Measurements from ENCODE around the gene VCAM1. TPM values are rescaled to one million over a fixed set of nuclear protein-coding genes. Genes with fewer than 3 reads are reported as not detected.
A peak's percentile ranks its signal among the peaks of the same experiment; 100 is the strongest.

VCAM1 gene
- 10 to 100 TPM in 2 of 3 donors, 1 to 10 TPM in 1; 8.5 to 12.3 (median 10.4) TPM for total RNA-seq

- no peak for DNase-seq (ENCODE audit: low spot score in 2 of 2)
- Histone ChIP-seq H3K4me3 (peak within 1 kb of the TSS; percentile 19 to 52 (median 23)), H3K27ac (peak within 1 kb of the TSS in 1 of 2 donors; percentile 59), H3K9me3 (no peaks in the 10 kb centered on the region), H3K36me3 (no peaks in the 10 kb centered on the region), H3K4me1 (peaks cover 0 to 4% of the 10 kb centered on the region in 2 donors), H3K27me3 (no peaks in the 10 kb centered on the region)
- intact Hi-C loops (cut with DNase I; ENCODE audit: low total_unique reads) = no loop called here
- TF ChIP-seq POLR2AphosphoS5 (IDR thresholded peaks at IDR 0.05) (no peak), POLR2A (IDR thresholded peaks at IDR 0.05) (no peak), CTCF (IDR thresholded peaks at IDR 0.05) (no peak)
Observed at GRCh38 chr1:100719490-100719889, at the start of gene VCAM1. TSS of gene VCAM1 (plus strand) at chr1:100719742. CDS start at chr1:100719861, 119 bp downstream.

- TF ChIP-seq CTCF (IDR thresholded peaks at IDR 0.05) = no peak
- no peak for TF ChIP-seq POLR2AphosphoS5 (IDR thresholded peaks at IDR 0.05)
- no peak for TF ChIP-seq POLR2A (IDR thresholded peaks at IDR 0.05)
- Histone ChIP-seq H3K36me3 (no peaks in the 10 kb centered on the region), H3K4me1 (no peaks in the 10 kb centered on the region), H3K9me3 (peaks cover 4 to 11% of the 10 kb centered on the region in 2 donors), H3K27ac (no peak overlapping the region), H3K27me3 (no peaks in the 10 kb centered on the region), H3K4me3 (no peak overlapping the region)
- intact Hi-C loops (cut with DNase I; ENCODE audit: low total_unique reads) = no loop called here
- DNase-seq (ENCODE audit: low spot score in 2 of 2) = no peak
Observed at GRCh38 chr1:100670083-100670482, 49.5 kb upstream of the VCAM1 start.

GRCh38 chr1:100671601-100672000 is 47.9 kb upstream of the VCAM1 start:
- no peak for DNase-seq (ENCODE audit: low spot score in 2 of 2)
- intact Hi-C loops (cut with DNase I; ENCODE audit: low total_unique reads) = no loop called here
- peaks cover 4 to 11% of the 10 kb centered on the region in 2 donors for H3K9me3 ChIP-seq
- no peak for TF ChIP-seq POLR2AphosphoS5 (IDR thresholded peaks at IDR 0.05)
- no peak for TF ChIP-seq POLR2A (IDR thresholded peaks at IDR 0.05)
- no peak for TF ChIP-seq CTCF (IDR thresholded peaks at IDR 0.05)
- no peaks in the 10 kb centered on the region for H3K27me3 ChIP-seq
- no peaks in the 10 kb centered on the region for H3K4me1 ChIP-seq
- no peaks in the 10 kb centered on the region for H3K36me3 ChIP-seq
- H3K27ac ChIP-seq = no peak overlapping the region
- no peak overlapping the region for H3K4me3 ChIP-seq

- intact Hi-C loops (cut with DNase I; ENCODE audit: low total_unique reads) = no loop called here
- H3K4me3 ChIP-seq = no peak overlapping the region
Observed at GRCh38 chr1:100683448-100684349, 35.8 kb upstream of the VCAM1 start.

More at GRCh38 chr1:100683448-100684349, 35.8 kb upstream of the VCAM1 start:
- Histone ChIP-seq H3K9me3 (no peaks in the 10 kb centered on the region), H3K27ac (no peak overlapping the region), H3K27me3 (no peaks in the 10 kb centered on the region), H3K4me1 (no peaks in the 10 kb centered on the region), H3K36me3 (no peaks in the 10 kb centered on the region)
- TF ChIP-seq CTCF (IDR thresholded peaks at IDR 0.05) (no peak), POLR2A (IDR thresholded peaks at IDR 0.05) (no peak), POLR2AphosphoS5 (IDR thresholded peaks at IDR 0.05) (no peak)
- DNase-seq (ENCODE audit: low spot score in 2 of 2) = no peak

All from breast epithelium (tissue), 4 donors.